ENCODE measurements around the gene OR5L1. TPM values are rescaled to one million over a fixed set of nuclear protein-coding genes. Genes with fewer than 3 reads are reported as not detected.

The OR5L1 gene
- total RNA-seq, 3 donors from 2014 or later (not counting 1 experiment from before 2014, with no cell fraction given): not detected

- ATAC-seq: no peak
- Histone ChIP-seq H3K36me3 (ENCODE audit: control insufficient read depth, insufficient read depth, low read length) (no peaks in the 10 kb centered on the region), H3K4me3 (ENCODE audit: low read length) (no peak overlapping the region), H3K9me3 (ENCODE audit: control insufficient read depth, insufficient read depth, low read length) (peaks cover 7% of the 10 kb centered on the region), H3K27me3 (ENCODE audit: control insufficient read depth, insufficient read depth, low read length) (no peaks in the 10 kb centered on the region), H3K4me1 (ENCODE audit: control insufficient read depth, insufficient read depth, low read length) (no peaks in the 10 kb centered on the region), H3K27ac (ENCODE audit: low read length) (no peak overlapping the region)
- WGBS (ENCODE audit: insufficient coverage): 0% methylated on average over 1 of the region's 1 CpG
- Mint-ChIP-seq H3K27ac (no peak overlapping the region), H3K27me3 (ENCODE audit: low read depth in 2 of 2) (no peaks in the 10 kb centered on the region), H3K9me3 (peaks cover 12 to 33% of the 10 kb centered on the region in 2 donors), H3K36me3 (no peaks in the 10 kb centered on the region), H3K4me3 (no peak overlapping the region), H3K4me1 (no peaks in the 10 kb centered on the region)
- DNase-seq: no peak
- TF ChIP-seq CTCF (IDR thresholded peaks at IDR 0.05): no peak
- intact Hi-C loops (cut with micrococcal nuclease): no loop called here
These were observed 43.5 kb downstream of the OR5L1 start for GRCh38 chr11:55854704-55855103.

Other genes with a start within 250 kb of the OR5L1 start
- not detected for gene OR4C16, start 239.2 kb upstream of the OR5L1 start, total RNA-seq
- gene OR4C11, start 203.7 kb upstream of the OR5L1 start, total RNA-seq: not detected
- not detected for gene OR4P4, start 176.3 kb upstream of the OR5L1 start, total RNA-seq
- gene OR4S2, start 163.0 kb upstream of the OR5L1 start, total RNA-seq: not detected
- not detected for gene OR4C6, start 149.2 kb upstream of the OR5L1 start, total RNA-seq
- not detected for gene OR5D13, start 37.9 kb upstream of the OR5L1 start, total RNA-seq
- not detected for gene OR5D14, start 15.8 kb upstream of the OR5L1 start, total RNA-seq
- not detected for gene OR5D18, start 8.3 kb downstream of the OR5L1 start, total RNA-seq
- not detected for gene OR5L2, start 15.9 kb downstream of the OR5L1 start, total RNA-seq
- not detected for gene OR5D16, start 27.4 kb downstream of the OR5L1 start, total RNA-seq
- gene TRIM51, start 71.9 kb downstream of the OR5L1 start, total RNA-seq: 1 to 10 TPM in 1 of 3 donors, under 1 TPM in 1, not detected in 1; 0.25 to 8.5 TPM
- gene OR5W2, start 103.2 kb downstream of the OR5L1 start, total RNA-seq: not detected
- not detected for gene OR5I1, start 125.0 kb downstream of the OR5L1 start, total RNA-seq
- not detected for gene OR10AG1, start 158.6 kb downstream of the OR5L1 start, total RNA-seq
- gene OR5F1, start 183.3 kb downstream of the OR5L1 start, total RNA-seq: not detected
- not detected for gene OR5AS1, start 216.3 kb downstream of the OR5L1 start, total RNA-seq

Measured in natural killer cell (primary cell).